Mesenchymal stem cell (in vitro differentiated cells and primary cell): ENCODE measurements around the gene FNDC11.

Source experiments
- DNase-seq: peaks from one replicate; pipeline ENCODE4 v3.0.0-alpha.2; 2013
- H2AFZ ChIP-seq: one replicate; pipeline ENCODE4 v1.6.1; 2013; ENCODE audit warnings: low read depth, mild to moderate bottlenecking, control low read depth, inconsistent platforms, low read length, moderate library complexity
- H2AK5ac ChIP-seq: 2 replicates; pipeline ENCODE4 v1.6.1; 2013; ENCODE audit warnings: low read length, moderate library complexity, mild to moderate bottlenecking, inconsistent platforms; ENCODE audit not compliant: severe bottlenecking
- H2BK120ac ChIP-seq: one replicate; pipeline ENCODE4 v1.6.1; 2013; ENCODE audit warnings: low read depth, mild to moderate bottlenecking, inconsistent platforms, low read length, moderate library complexity
- H2BK12ac ChIP-seq, 2 experiments: one replicate each; pipeline ENCODE4 v1.6.1; 2013; ENCODE audit warnings: inconsistent platforms in 2 of 2, low read length in 2 of 2, mild to moderate bottlenecking in 2 of 2, moderate library complexity in 2 of 2, control low read depth in 1 of 2
- H2BK15ac ChIP-seq: one replicate; pipeline ENCODE4 v1.6.1; 2013; ENCODE audit warnings: mild to moderate bottlenecking, low read depth, inconsistent platforms; ENCODE audit not compliant: poor library complexity, severe bottlenecking
- H2BK5ac ChIP-seq: 2 replicates; pipeline ENCODE4 v1.6.1; 2013; ENCODE audit warnings: low read depth, mild to moderate bottlenecking, low read length, control low read depth, inconsistent platforms; ENCODE audit not compliant: poor library complexity, severe bottlenecking
- H3K14ac ChIP-seq, 2 experiments: one replicate each; pipeline ENCODE4 v1.6.1; 2013; ENCODE audit warnings: inconsistent platforms in 2 of 2, low read length in 2 of 2, control low read depth in 1 of 2, mild to moderate bottlenecking in 1 of 2, moderate library complexity in 1 of 2
- H3K18ac ChIP-seq, 2 experiments: one replicate each; pipeline ENCODE4 v1.6.1; 2013; ENCODE audit warnings: inconsistent platforms in 2 of 2, low read length in 2 of 2, control low read depth in 1 of 2, low read depth in 1 of 2, mild to moderate bottlenecking in 1 of 2
- H3K23ac ChIP-seq, 2 experiments: one replicate each; pipeline ENCODE4 v1.6.1; 2013; ENCODE audit warnings: inconsistent platforms in 2 of 2, low read length in 2 of 2, mild to moderate bottlenecking in 2 of 2, moderate library complexity in 2 of 2, control low read depth in 1 of 2
- H3K27ac ChIP-seq: 2 replicates; pipeline ENCODE4 v1.5.1; 2013; ENCODE audit warnings: mild to moderate bottlenecking, moderate library complexity, low read length, control low read depth, inconsistent platforms; ENCODE audit not compliant: poor library complexity, severe bottlenecking
- H3K27me3 ChIP-seq, 2 experiments: 2 replicates each; pipeline versions ENCODE4 v1.6.1 to v1.7.0; 2013; ENCODE audit warnings: low read length in 2 of 2, mild to moderate bottlenecking in 2 of 2, moderate library complexity in 2 of 2, control low read depth in 1 of 2, inconsistent platforms in 1 of 2; ENCODE audit not compliant: control insufficient read depth in 1 of 2, insufficient read depth in 1 of 2
- H3K36me3 ChIP-seq, 2 experiments: 2 replicates each; pipeline versions ENCODE4 v1.6.1 to v1.7.0; 2013; ENCODE audit warnings: low read length in 2 of 2, control low read depth in 1 of 2, inconsistent platforms in 1 of 2, low read depth in 1 of 2, mild to moderate bottlenecking in 1 of 2; ENCODE audit not compliant: insufficient read depth in 2 of 2, control insufficient read depth in 1 of 2
- H3K4ac ChIP-seq, 2 experiments: one replicate each; pipeline ENCODE4 v1.6.1; 2013; ENCODE audit warnings: inconsistent platforms in 2 of 2, low read length in 2 of 2, mild to moderate bottlenecking in 2 of 2, moderate library complexity in 2 of 2, control low read depth in 1 of 2, low read depth in 1 of 2
- H3K4me1 ChIP-seq: 2 replicates; pipeline ENCODE4 v1.6.1; 2013; ENCODE audit warnings: low read depth, low read length, control low read depth; ENCODE audit not compliant: control insufficient read depth, insufficient read depth
- H3K4me2 ChIP-seq: 2 replicates; pipeline ENCODE4 v1.6.1; 2013; ENCODE audit warnings: low read length, mild to moderate bottlenecking, inconsistent platforms; ENCODE audit not compliant: poor library complexity, severe bottlenecking
- H3K4me3 ChIP-seq, 2 experiments: 2 replicates each; pipeline versions ENCODE4 v1.5.1 to v1.7.0; 2013; ENCODE audit warnings: low read length in 2 of 2, mild to moderate bottlenecking in 2 of 2, control low read depth in 1 of 2, low read depth in 1 of 2; ENCODE audit not compliant: insufficient read depth in 1 of 2
- H3K79me1 ChIP-seq: replicated peaks from 2 replicates; pipeline ENCODE4 v1.6.1; 2013; ENCODE audit warnings: mild to moderate bottlenecking, control low read depth, low read length, inconsistent platforms; ENCODE audit not compliant: poor library complexity, severe bottlenecking
- H3K9ac ChIP-seq: 2 replicates; pipeline ENCODE4 v1.7.0; 2013; ENCODE audit warnings: mild to moderate bottlenecking, low read length, moderate library complexity
- H3K9me3 ChIP-seq: 2 replicates; pipeline ENCODE4 v1.7.0; 2013; ENCODE audit warnings: mild to moderate bottlenecking, low read length; ENCODE audit not compliant: control insufficient read depth
- H4K8ac ChIP-seq: one replicate; pipeline ENCODE4 v1.6.1; 2013; ENCODE audit warnings: inconsistent platforms, mild to moderate bottlenecking, low read length, moderate library complexity
- H4K91ac ChIP-seq: one replicate; pipeline ENCODE4 v1.6.1; 2013; ENCODE audit warnings: mild to moderate bottlenecking, low read length, inconsistent platforms
- WGBS: methylation state at CpG from one replicate; pipeline ENCODE4 v1.1.7; 2013; ENCODE audit warnings: mixed read lengths; 5-methylcytosine and 5-hydroxymethylcytosine counted together

Gene FNDC11

GRCh38 chr20:63544958-63545516 lies 8.9 kb upstream of the FNDC11 start:
- peaks cover 22% of the 10 kb centered on the region for H3K4me1 ChIP-seq
- no peak overlapping the region for H2AFZ ChIP-seq
- H4K8ac ChIP-seq: no peak overlapping the region
- H4K91ac ChIP-seq: no peak overlapping the region
- H3K4me3 ChIP-seq: no peak overlapping the region
- no peak overlapping the region for H2BK12ac ChIP-seq
- no peaks in the 10 kb centered on the region for H3K36me3 ChIP-seq
- H3K23ac ChIP-seq: no peak overlapping the region
- no peak overlapping the region for H2AK5ac ChIP-seq
- H2BK120ac ChIP-seq: no peak overlapping the region
- no peak overlapping the region for H3K14ac ChIP-seq
- no peak overlapping the region for H3K4me2 ChIP-seq
- H3K27me3 ChIP-seq: peaks cover 11 to 83% of the 10 kb centered on the region in 2 experiments
- H3K4ac ChIP-seq: no peak overlapping the region
- no peak overlapping the region for H2BK15ac ChIP-seq
- H3K9ac ChIP-seq: no peak overlapping the region
- DNase-seq: no peak
- no peaks in the 10 kb centered on the region for H3K79me1 ChIP-seq
- no peak overlapping the region for H3K27ac ChIP-seq
- WGBS: 71% methylated on average over 19 of the region's 19 CpGs
- no peak overlapping the region for H2BK5ac ChIP-seq
- H3K18ac ChIP-seq: no peak overlapping the region
- no peaks in the 10 kb centered on the region for H3K9me3 ChIP-seq

DNA sequence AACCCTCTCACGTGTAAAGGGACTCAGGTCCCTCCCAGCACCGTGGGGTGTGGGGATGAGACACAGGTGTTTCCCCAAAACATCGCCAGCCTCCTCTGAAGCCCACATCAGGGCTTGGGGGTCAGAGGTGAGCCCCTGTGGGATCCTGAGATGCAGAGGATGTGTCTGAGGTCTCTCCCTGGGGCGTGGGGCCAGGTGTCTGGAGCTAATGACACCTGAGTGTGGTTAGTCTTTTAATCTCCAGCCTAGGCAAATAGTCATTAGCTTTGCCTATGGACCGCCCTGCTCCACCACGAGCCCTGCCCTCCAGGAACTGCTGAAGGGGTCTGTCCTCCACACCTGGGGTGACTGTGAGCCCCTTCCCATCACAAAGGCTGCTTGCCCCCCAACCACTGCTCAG lies 8.1 kb upstream of the FNDC11 start:
- Histone ChIP-seq H2BK15ac (no peak overlapping the region), H3K36me3 (no peaks in the 10 kb centered on the region), H3K18ac (no peak overlapping the region), H3K79me1 (no peaks in the 10 kb centered on the region), H3K4ac (no peak overlapping the region), H2AFZ (no peak overlapping the region), H3K27ac (no peak overlapping the region), H2BK12ac (no peak overlapping the region), H4K8ac (no peak overlapping the region), H3K23ac (no peak overlapping the region), H4K91ac (no peak overlapping the region), H2BK120ac (no peak overlapping the region), H3K9ac (no peak overlapping the region), H3K9me3 (no peaks in the 10 kb centered on the region), H3K4me1 (peaks cover 16% of the 10 kb centered on the region), H3K27me3 (peaks cover 11 to 83% of the 10 kb centered on the region in 2 experiments), H3K4me3 (no peak overlapping the region), H2AK5ac (no peak overlapping the region), H3K4me2 (no peak overlapping the region), H3K14ac (no peak overlapping the region), H2BK5ac (no peak overlapping the region)
- no peak for DNase-seq
- WGBS: 64% methylated on average over 6 of the region's 6 CpGs

DNA sequence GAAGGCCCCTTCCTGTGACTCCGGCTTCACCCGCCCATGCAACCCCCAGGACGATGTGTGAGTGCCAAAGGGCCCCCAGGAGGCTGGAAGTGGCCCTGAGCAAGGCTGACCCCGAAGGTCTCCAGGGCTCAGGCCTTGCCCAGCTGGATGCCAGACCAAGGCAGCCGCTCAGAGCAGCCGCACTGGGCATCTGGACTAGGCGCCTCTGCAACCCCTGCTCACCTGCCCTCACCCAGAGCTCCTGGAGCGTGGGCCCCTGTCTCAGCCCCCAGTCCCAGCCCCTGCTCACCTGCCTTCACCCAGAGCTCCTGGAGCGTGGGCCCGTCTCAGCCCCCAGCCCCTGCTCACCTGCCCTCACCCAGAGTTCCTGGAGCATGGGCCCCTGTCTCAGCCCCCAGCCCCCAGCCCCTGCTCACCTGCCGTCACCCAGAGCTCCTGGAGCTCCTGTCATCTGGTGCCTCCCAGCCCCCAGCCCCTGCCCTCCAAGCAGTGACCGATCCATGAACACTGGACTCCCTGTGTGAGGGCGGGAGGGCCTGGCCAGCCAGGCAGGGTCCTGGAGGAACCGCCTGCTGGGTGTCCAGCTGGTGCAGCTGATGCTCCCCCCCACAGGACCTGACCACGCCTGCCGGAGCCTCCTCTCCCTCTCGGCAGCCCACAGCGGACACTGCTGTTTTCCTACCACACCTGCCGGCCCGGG lies 7.6 kb upstream of the FNDC11 start:
- peaks cover 11 to 82% of the 10 kb centered on the region in 2 experiments for H3K27me3 ChIP-seq
- DNase-seq: no peak
- H2AFZ ChIP-seq: no peak overlapping the region
- no peaks in the 10 kb centered on the region for H3K9me3 ChIP-seq
- no peak overlapping the region for H3K23ac ChIP-seq
- H3K4me3 ChIP-seq: no peak overlapping the region
- H2BK12ac ChIP-seq: no peak overlapping the region
- peaks cover 15% of the 10 kb centered on the region for H3K4me1 ChIP-seq
- 81% methylated on average over 19 of the region's 20 CpGs for WGBS
- H3K4me2 ChIP-seq: no peak overlapping the region
- H3K27ac ChIP-seq: no peak overlapping the region
- H3K4ac ChIP-seq: no peak overlapping the region
- H3K79me1 ChIP-seq: no peaks in the 10 kb centered on the region
- H2AK5ac ChIP-seq: no peak overlapping the region
- H4K8ac ChIP-seq: no peak overlapping the region
- H4K91ac ChIP-seq: no peak overlapping the region
- no peak overlapping the region for H2BK5ac ChIP-seq
- no peak overlapping the region for H2BK15ac ChIP-seq
- no peak overlapping the region for H3K18ac ChIP-seq
- H3K14ac ChIP-seq: no peak overlapping the region
- no peak overlapping the region for H3K9ac ChIP-seq
- no peaks in the 10 kb centered on the region for H3K36me3 ChIP-seq
- H2BK120ac ChIP-seq: no peak overlapping the region

- Histone ChIP-seq H3K27me3 (peaks cover 11 to 81% of the 10 kb centered on the region in 2 experiments), H2AFZ (no peak overlapping the region), H3K4me3 (no peak overlapping the region), H3K36me3 (no peaks in the 10 kb centered on the region), H3K4me1 (peaks cover 15% of the 10 kb centered on the region), H2AK5ac (no peak overlapping the region), H4K8ac (no peak overlapping the region), H3K18ac (no peak overlapping the region), H2BK5ac (no peak overlapping the region), H2BK120ac (no peak overlapping the region), H2BK15ac (no peak overlapping the region), H3K27ac (no peak overlapping the region), H3K9ac (no peak overlapping the region), H3K4me2 (no peak overlapping the region), H2BK12ac (no peak overlapping the region), H3K9me3 (no peaks in the 10 kb centered on the region), H3K23ac (no peak overlapping the region), H3K14ac (no peak overlapping the region), H3K79me1 (no peaks in the 10 kb centered on the region), H3K4ac (no peak overlapping the region), H4K91ac (no peak overlapping the region)
- DNase-seq: no peak
- WGBS: 72% methylated on average over 58 of the region's 58 CpGs
Observed at GRCh38 chr20:63546956-63547724, 6.8 kb upstream of the FNDC11 start.
